A673 (cell line): ENCODE measurements around the gene TPH2.

ENCODE experiments used
- CTCF ChIP-seq: fragments of 300-800, 200-600 bp; sonication (generic); conservative IDR thresholded peaks from 2 replicates; pipeline ENCODE4 v1.5.1; 2017; ENCODE audit warnings: low read depth, mild to moderate bottlenecking, antibody characterized with exemption, low read length, moderate library complexity, mixed read lengths
- EZH2 ChIP-seq: fragments of 200-600 bp; sonication (generic); IDR thresholded peaks from 2 replicates; pipeline ENCODE4 v1.6.1; 2017; ENCODE audit warnings: borderline replicate concordance, low read depth, mild to moderate bottlenecking, mixed read lengths, antibody characterized with exemption, low read length; ENCODE audit not compliant: poor library complexity, severe bottlenecking

GRCh38 chr12:71945883-71946282, 7.2 kb downstream of the TPH2 start:
- TF ChIP-seq EZH2 (no peak), CTCF (no peak)
